ENCODE measurements around the gene ACTN1. TPM values are rescaled to one million over a fixed set of nuclear protein-coding genes. Genes with fewer than 3 reads are reported as not detected.
"Not testable (repeated sequence)": the region's sequence is repeated elsewhere in the genome, so short reads cannot be mapped to it uniquely, and the experiment has no call there.

ACTN1 gene
- total and polyA plus RNA-seq, 10 of the 15 experiments (the other 5 are each of a cell fraction or from before 2014, with no cell fraction given): 0.14 to 39.4 (median 2.6) TPM

GRCh38 chr14:69023035-69023434 is 43.9 kb upstream of the ACTN1 start (continued):
- no peak for TF ChIP-seq HDGF (IDR thresholded peaks at IDR 0.05)

- intact Hi-C loops (cut with micrococcal nuclease; ENCODE audit: unreplicated experiment); CTCF ChIA-PET; H4K20me1 ChIP-seq (ENCODE audit: control insufficient read depth, insufficient read depth); H3K9me3 ChIP-seq (replicated peaks; ENCODE audit: control insufficient read depth, insufficient read depth, low read length); H3K4me2 ChIP-seq (ENCODE audit: control insufficient read depth, insufficient read depth); H3K27me3 ChIP-seq (replicated peaks in 1 of 2; ENCODE audit: control insufficient read depth in 2 of 2, insufficient read depth in 2 of 2, low read length in 1 of 2); in situ Hi-C loops (cut with MboI); RAD21 ChIA-PET (ENCODE audit: unreplicated experiment); H3K4me1 ChIP-seq (ENCODE audit: control insufficient read depth, insufficient read depth, low read length); H3K27ac ChIP-seq (ENCODE audit: control insufficient read depth, insufficient read depth); H3K9ac ChIP-seq (ENCODE audit: control insufficient read depth, insufficient read depth, low read length); H3K4me3 ChIP-seq; H3K36me3 ChIP-seq (ENCODE audit: control insufficient read depth in 2 of 2, insufficient read depth in 2 of 2, low read length in 1 of 2); DNase-seq (ENCODE audit: low read depth, low spot score); H2AFZ ChIP-seq (ENCODE audit: control insufficient read depth, low read depth, low read length); H3K79me2 ChIP-seq (ENCODE audit: control insufficient read depth, insufficient read depth, low read length); ATAC-seq; BruUV-seq (replicated peaks); SMC1A ChIA-PET (ENCODE audit: uncharacterized antibody, unreplicated experiment); POLR2A ChIA-PET; FAIRE-seq: not testable (repeated sequence)
- WGBS (ENCODE audit: insufficient coverage, insufficient replicate concordance, low lambda C conversion rate, missing lambda C conversion rate): 43% methylated on average over 8 of the region's 8 CpGs
Measured at GRCh38 chr14:69022093-69022492, 43.0 kb upstream of the ACTN1 start.

GRCh38 chr14:69017706-69018105 is 38.6 kb upstream of the ACTN1 start:
- ChIA-PET CTCF (no interaction called here), RAD21 (ENCODE audit: unreplicated experiment) (no interaction called here), POLR2A (interaction anchor here (0.6 kb wide), 1 partner anchor 154 kb away, joined by 3 read pairs; no protein-coding TSS in a partner anchor), SMC1A (ENCODE audit: uncharacterized antibody, unreplicated experiment) (no interaction called here)
- Histone ChIP-seq H3K79me2 (ENCODE audit: control insufficient read depth, insufficient read depth, low read length) (no peaks in the 10 kb centered on the region), H3K36me3 (ENCODE audit: control insufficient read depth in 2 of 2, insufficient read depth in 2 of 2, low read length in 1 of 2) (no peaks in the 10 kb centered on the region), H3K4me3 (no peak overlapping the region), H2AFZ (ENCODE audit: control insufficient read depth, low read depth, low read length) (no peak overlapping the region), H3K9ac (ENCODE audit: control insufficient read depth, insufficient read depth, low read length) (no peak overlapping the region), H3K9me3 (replicated peaks; ENCODE audit: control insufficient read depth, insufficient read depth, low read length) (no peaks in the 10 kb centered on the region), H3K27me3 (replicated peaks in 1 of 2; ENCODE audit: control insufficient read depth in 2 of 2, insufficient read depth in 2 of 2, low read length in 1 of 2) (no peaks in the 10 kb centered on the region; a peak in 2 of 4 replicates), H3K27ac (ENCODE audit: control insufficient read depth, insufficient read depth) (no peak overlapping the region), H3K4me1 (ENCODE audit: control insufficient read depth, insufficient read depth, low read length) (no peaks in the 10 kb centered on the region), H3K4me2 (ENCODE audit: control insufficient read depth, insufficient read depth) (no peak overlapping the region), H4K20me1 (ENCODE audit: control insufficient read depth, insufficient read depth) (no peaks in the 10 kb centered on the region)
- 58% methylated on average over 2 of the region's 4 CpGs for WGBS (ENCODE audit: insufficient coverage, insufficient replicate concordance, low lambda C conversion rate, missing lambda C conversion rate)
- DNase-seq (ENCODE audit: low read depth, low spot score): no peak
- BruUV-seq (replicated peaks): no TSS peak
- TF ChIP-seq PAX8 (IDR thresholded peaks at IDR 0.05) (no peak), BACH1 (IDR thresholded peaks at IDR 0.05; ENCODE audit: borderline replicate concordance) (no peak), STAT3 (IDR thresholded peaks at IDR 0.05; ENCODE audit: low read depth, low read length) (no peak), BCL3 (IDR thresholded peaks at IDR 0.05; ENCODE audit: borderline replicate concordance, insufficient read depth, low read depth, low read length, poor library complexity, severe bottlenecking) (no peak), CREM (IDR thresholded peaks at IDR 0.05; ENCODE audit: low read depth) (no peak), RB1 (IDR thresholded peaks at IDR 0.05; ENCODE audit: borderline replicate concordance) (no peak), MYC (IDR thresholded peaks at IDR 0.05; ENCODE audit: insufficient read depth, insufficient read length, insufficient replicate concordance, low read length, severe bottlenecking) (no peak), CTCF (IDR thresholded peaks at IDR 0.05 in 2 of 3, conservative IDR thresholded peaks at IDR 0.05 in 1 of 3; ENCODE audit: control insufficient read depth in 2 of 3, extremely low read depth in 1 of 3, insufficient read depth in 1 of 3, low read depth in 3 of 3, low read length in 3 of 3) (no peak), ZZZ3 (IDR thresholded peaks at IDR 0.05; ENCODE audit: control insufficient read depth, insufficient read length, low read depth) (no peak), TCF3 (IDR thresholded peaks at IDR 0.05; ENCODE audit: borderline replicate concordance, insufficient read depth, low read depth, low read length) (no peak)
- no peak for FAIRE-seq
- no peak for ATAC-seq
- in situ Hi-C loops (cut with MboI): no loop called here
- intact Hi-C loops (cut with micrococcal nuclease; ENCODE audit: unreplicated experiment): no loop called here

Data from GM12878 (cell line).